DMS79 treated with DMSO at 0.1 percent for 48 hours (cell line): ENCODE measurements around the gene PIGR.
A peak's percentile ranks its signal among the peaks of the same experiment; 100 is the strongest.

Experiments
- DNase-seq: peaks from one replicate; lab custom pipeline; 2025; lab: John Stamatoyannopoulos, UW

Gene PIGR

DNA sequence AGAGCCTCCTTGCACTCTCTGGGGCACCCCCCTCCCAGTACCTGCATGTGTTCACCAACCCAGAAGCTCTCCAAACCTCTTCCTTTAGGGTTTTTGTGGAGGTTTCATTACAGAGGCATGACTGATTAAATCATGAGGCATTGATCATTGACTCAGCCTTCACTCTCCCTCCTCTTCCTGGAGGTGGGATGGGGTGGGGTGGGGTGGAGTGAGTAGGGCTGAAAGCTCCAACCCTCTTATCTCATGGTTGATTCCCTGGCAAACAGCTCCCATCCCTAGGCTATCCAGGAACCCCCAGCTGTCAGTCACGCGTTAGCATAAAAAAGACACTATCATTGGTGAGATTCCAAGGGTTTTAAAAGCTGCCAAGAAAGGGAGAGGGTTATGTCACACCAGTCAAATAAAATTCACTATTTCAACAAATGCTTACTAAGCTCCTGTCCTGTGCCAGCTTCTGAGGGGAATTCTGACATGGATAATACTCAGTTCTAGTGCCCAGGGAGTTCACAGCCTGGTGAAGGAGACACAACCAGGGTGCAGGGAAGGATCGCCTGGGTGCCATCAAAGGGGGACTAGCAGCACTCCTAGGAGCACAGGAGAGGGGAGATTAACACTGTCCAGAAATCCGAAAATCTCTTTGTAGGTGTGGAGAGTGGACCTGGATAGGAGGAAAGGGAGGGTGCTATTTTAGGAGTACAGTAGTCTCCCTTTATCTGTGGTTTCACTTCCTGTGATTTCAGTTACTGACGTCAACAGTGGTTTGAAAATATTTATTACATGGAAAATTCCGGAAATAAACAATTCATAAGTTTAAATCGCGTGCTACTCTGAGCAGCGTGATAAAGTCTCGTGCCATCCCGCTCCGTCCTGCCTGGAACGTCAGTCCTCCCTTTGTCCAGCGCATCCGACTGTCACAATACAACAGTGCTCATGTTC, 55.9 kb downstream of the PIGR start:
- DNase-seq, result no peak

DNA sequence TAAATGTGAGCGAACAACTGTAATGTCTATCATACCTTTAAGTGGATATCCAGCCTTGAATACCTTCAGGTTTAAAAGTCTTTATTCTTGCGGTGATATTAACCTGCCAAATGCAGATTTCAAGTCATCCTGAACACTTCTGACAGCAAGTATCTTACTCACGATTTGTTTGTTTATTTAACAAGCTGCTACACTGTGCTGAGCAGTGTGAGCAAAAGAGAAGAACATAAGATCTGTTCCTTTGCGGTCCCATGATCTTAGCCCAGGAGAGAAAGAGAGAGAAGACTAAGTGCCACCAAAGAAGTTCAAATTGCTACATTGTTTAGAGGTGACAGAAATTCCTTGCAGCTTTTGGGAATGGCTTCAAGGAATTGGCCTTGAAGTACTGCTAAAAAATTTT, 58.6 kb downstream of the PIGR start:
- peak; percentile 81 for DNase-seq

DNA sequence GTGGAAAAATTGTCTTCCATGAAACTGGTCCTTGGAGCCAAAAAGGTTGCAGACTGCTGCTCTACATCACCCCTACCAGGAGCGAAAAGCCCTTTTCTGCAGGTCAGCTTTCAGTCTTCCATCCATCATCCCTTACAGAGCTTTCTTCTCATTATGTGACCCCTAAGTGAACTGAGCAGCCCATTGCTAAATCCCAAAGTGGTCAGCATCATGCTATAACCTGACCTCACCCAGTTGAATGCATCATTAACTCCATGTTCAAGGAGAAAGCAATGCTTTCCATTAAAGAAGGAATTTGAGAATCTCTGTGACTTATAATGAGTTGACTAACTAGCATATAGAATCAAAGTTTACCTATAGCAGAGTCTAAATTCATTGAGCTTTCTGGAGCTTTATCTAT, 59.4 kb downstream of the PIGR start:
- no peak for DNase-seq

DNA sequence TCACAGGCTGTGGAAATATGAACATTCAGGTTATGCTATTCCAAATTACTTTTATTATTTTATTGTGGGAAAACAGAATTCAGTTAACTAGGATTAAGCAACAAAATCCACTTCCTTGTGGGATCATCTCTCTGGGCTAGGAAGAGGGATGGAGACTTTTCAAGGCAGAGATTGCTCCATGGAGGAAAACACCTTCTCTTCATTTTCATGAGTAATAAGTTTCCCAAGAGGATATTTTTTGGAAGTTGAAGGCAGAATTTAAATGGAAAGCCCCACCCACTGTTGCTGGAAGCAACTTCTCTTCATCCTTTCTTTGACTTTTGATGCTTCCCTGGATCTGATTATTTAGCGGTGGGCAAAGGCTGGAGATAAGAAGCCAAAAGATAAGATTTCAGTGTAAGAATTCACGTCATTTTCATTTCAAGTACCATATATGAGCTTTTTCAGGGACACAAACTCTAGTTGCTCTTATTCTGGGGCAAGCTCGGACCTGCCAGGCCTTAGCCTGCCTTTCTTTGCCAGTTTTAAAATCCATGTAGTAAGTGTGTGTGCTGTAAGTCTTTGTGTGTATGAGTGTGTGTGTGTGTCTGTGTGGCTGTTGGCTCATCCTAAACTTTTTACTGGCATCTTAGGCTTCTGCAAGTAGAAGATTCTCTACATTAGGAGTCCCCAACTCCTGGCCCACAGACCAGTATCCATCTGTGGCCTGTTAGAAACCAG, 60.8 kb downstream of the PIGR start:
- peak; percentile 58 for DNase-seq

DNA sequence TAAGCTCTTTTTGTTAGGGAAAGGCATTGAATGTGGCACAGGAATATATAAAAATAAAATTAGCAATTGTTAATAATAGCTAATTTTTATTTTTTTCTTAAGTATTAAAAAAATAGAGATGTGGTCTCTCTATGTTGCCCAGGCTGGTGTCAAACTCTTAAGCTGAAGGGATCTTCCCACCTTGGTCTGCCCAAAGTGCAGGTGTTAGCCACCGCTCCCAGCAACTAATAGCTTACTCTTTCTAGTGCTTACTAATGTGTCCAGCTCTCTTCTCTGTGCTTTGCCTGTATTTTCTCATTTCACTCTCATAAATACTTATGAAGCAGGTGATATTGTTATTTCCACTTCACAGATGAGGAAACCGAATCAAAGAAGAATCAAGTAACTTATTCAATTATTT, 62.4 kb downstream of the PIGR start:
- DNase-seq, result no peak

DNA sequence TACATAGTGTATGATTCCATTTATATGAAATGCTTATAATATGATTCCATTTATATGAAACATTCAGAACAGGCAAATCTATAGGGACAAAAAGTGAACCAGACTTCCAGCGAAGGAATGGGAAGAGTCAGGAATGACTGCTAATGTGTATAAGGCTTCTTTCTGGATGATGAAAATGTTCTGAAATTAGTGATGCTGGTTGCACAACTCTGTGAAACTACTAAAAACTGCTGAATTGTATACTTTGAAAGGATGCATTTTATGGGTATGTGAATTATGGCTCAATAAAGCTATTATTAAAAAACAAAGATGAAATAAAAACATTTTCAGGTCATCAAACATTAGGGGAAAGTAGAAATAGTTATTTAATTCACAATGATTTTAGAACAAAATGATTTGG, 63.1 kb downstream of the PIGR start:
- DNase-seq, result no peak

DNA sequence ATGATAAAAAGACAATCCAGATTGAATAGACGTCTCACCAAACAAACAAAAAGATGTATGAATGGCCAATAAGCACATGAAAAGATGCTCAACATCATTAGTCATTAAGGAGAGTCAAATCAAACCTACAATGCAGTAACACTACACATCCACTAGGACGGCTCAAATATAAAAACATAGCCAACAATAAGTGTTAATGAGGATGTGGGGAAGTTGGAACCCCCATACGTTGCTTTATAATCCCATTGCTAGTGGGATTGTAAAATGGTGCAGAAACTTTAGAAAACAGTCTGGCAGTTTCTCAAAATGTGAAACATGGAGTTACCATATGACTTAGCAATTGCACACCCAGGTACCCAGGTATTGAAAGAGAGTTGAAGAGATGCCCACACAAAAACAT, 63.7 kb downstream of the PIGR start:
- DNase-seq, result no peak

DNA sequence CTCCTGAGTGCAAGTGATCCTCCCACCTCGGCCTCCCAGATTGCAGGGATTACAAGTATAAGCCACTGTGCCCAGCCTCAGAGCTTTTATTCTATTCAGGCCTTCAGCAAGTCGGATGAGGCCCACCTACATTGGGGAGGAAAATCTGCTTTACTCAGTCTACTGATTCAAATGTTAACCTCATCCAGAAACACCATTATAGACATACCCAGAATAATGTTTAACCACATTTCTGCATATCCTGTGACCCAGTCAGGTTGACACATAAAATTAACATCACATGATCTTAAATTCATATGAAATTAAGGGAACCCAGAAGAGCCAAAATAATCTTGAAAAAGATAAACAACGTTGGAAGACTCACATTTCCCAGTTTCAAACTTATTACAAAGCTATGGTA, 66.0 kb downstream of the PIGR start:
- DNase-seq, result no peak
